ES-I3 (cell line): ENCODE results near the gene POP5.

Experiments used
- H3K36me3 ChIP-seq: 2 replicates; pipeline ENCODE4 v1.6.1; 2013; ENCODE audit warnings: mild to moderate bottlenecking, low read length, control low read depth, moderate library complexity; ENCODE audit not compliant: insufficient read depth
- H3K4me1 ChIP-seq: 2 replicates; pipeline ENCODE4 v1.6.1; 2013; ENCODE audit warnings: mild to moderate bottlenecking, control low read depth, low read length; ENCODE audit not compliant: insufficient read depth
- H3K9ac ChIP-seq: 2 replicates; pipeline ENCODE4 v1.6.1; 2013; ENCODE audit warnings: low read depth, mild to moderate bottlenecking, low read length, moderate library complexity
- H3K9me3 ChIP-seq: 2 replicates; pipeline ENCODE4 v1.6.1; 2013; ENCODE audit warnings: mild to moderate bottlenecking, low read length, moderate library complexity; ENCODE audit not compliant: control insufficient read depth, insufficient read depth

POP5 gene

DNA sequence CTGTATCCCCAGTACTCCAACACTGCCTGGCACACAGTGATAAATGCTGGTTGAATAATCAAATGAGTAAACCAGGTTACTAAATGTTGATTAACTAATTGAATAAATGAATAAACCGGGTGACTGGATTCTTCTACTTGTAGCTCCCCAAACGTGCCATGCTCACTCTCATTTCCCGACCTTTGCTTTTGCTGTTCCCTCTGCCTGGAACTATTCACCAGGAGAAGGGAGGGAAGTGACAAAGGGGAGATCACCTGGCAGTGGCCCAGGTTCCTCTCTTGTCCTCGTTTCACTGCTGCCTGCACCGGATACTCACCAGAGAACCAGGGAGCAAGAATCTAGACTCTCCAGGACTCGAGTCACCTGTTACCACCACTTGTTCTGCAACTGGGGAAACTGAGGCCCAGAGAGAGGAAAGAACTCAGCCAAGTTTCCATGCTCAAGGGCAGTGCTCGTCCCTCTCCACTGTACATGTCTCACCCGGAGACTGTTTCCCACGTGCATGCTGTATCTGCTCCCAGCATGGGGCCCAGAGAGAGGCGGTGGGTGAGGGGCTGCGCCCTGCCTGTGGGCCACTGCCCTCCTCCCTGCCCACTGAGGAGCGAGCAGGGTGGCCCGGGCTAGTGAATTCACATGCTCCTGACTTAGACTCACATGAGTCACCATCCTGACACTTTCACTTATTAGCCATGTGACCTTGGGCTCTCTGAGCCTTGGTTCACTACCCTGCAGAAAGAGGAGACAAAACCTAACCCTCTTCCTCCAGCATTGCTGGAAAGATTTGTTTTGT is 17.7 kb upstream of the POP5 start:
- Histone ChIP-seq H3K9me3 (no peaks in the 10 kb centered on the region), H3K36me3 (no peaks in the 10 kb centered on the region), H3K9ac (no peak overlapping the region), H3K4me1 (peaks cover 34% of the 10 kb centered on the region)

DNA sequence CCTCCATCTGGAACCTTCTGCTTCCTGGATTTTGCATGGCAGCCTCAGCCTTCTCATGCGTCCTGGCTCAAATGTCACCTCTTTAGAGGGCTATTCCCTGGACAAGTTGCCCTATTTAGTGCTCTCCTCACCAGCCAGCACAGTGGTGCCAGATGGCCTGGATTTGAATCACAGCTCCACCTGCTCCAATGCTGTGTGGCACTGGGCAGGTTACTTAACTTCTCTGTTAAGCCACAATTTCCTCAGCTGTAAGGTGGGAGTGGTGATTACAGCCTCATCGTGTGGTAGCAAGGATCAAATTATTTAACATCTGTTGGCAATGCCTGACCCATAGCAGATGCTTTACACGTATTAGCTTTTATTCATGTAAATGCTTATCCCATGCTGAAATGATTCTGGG is 16.7 kb upstream of the POP5 start:
- H3K36me3 ChIP-seq = no peaks in the 10 kb centered on the region
- H3K9me3 ChIP-seq = no peaks in the 10 kb centered on the region
- H3K9ac ChIP-seq = no peak overlapping the region
- peaks cover 33% of the 10 kb centered on the region for H3K4me1 ChIP-seq

DNA sequence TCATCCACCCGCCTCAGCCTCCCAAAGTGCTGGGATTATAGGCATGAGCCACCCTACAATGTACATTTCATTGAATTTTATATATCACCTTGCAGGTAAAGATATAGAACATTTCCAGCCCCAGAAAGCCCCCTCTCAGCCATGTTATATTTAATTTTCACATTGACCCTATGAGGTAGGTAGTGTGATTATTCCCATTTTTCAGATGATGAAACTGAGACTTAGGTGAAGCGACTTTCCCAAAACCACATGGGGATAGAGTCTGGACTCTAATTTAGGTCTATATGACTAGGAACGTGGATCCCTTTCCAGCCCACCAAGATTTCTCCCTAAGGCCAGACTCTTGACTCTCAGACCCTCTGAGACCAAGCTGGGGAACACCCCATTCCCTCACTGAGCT is 15.7 kb upstream of the POP5 start:
- H3K36me3 ChIP-seq = no peaks in the 10 kb centered on the region
- no peaks in the 10 kb centered on the region for H3K9me3 ChIP-seq
- peaks cover 29% of the 10 kb centered on the region for H3K4me1 ChIP-seq
- H3K9ac ChIP-seq = no peak overlapping the region

DNA sequence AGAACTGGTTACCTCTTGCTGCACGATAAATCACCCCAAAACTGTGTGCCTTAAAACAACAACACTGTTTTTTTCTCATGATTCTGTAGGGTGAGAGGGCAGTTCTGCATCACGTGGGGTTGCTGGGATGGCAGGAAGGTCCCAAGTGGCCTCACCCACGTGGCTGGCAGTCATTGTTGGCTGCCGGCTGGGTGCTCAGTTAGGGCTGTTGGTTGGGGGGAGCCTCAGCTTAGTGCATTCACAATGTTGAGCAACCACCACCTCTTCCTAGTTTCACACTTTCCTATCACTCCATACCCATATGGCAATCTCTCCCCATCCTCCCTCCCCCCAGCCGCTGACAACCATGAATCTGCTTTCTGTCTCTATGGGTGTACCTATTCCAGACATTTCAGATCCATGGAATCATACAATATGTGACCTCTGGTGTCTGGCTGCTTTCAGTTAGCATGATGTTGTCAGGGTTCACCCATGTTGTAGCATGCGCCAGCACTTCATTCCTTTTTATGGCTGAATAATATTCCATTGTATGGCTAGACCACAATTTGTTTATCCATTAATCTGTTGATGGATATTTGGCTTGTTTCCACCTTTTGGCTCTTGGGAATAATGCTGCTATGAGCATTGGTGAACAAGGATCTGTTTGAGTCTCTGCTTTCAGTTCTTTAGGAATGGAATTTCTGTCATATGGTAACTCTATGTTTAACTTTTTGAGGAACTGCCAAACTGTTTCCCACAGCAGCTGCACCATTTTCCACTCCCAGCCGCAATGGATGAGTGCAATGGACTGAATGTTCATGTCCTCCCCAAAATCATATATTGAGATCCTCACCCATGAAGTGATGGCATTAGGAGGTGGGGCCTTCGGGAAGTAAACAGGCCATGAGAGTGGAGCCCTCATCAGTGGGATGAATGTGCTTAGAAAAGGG is 11.2 kb upstream of the POP5 start:
- Histone ChIP-seq H3K9ac (no peak overlapping the region), H3K36me3 (no peaks in the 10 kb centered on the region), H3K9me3 (no peaks in the 10 kb centered on the region), H3K4me1 (peaks cover 5% of the 10 kb centered on the region; the same call in 1 of the 2 replicates)

GRCh38 chr12:120590741-120591407 is 9.7 kb upstream of the POP5 start:
- Histone ChIP-seq H3K4me1 (peaks cover 5% of the 10 kb centered on the region; the same call in 1 of the 2 replicates), H3K36me3 (no peaks in the 10 kb centered on the region), H3K9ac (no peak overlapping the region), H3K9me3 (no peaks in the 10 kb centered on the region)

- no peaks in the 10 kb centered on the region for H3K9me3 ChIP-seq
- H3K36me3 ChIP-seq = no peaks in the 10 kb centered on the region
- H3K4me1 ChIP-seq = peaks cover 5% of the 10 kb centered on the region; the same call in 1 of the 2 replicates
- no peak overlapping the region for H3K9ac ChIP-seq
Measured at GRCh38 chr12:120588948-120589930, 8.0 kb upstream of the POP5 start.

DNA sequence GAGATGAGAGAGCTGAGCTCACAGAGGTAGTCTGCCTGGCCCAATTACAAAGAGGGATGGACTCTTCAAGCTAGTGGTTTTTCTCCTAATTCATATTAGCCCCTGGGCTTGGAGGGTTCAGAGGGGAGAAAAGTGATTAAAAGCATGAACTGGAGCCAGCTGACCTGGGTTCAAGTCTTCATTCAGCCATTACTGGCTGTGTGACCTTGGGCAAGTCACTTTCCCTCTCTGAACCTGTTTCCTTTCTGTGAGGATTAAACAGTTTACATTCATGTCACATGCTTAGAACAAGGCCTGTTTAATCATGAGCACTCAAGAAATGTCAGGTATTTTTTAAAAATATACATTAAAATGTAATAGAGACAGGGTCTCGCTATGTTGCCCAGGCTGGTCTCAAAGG is 7.2 kb upstream of the POP5 start:
- Histone ChIP-seq H3K36me3 (no peaks in the 10 kb centered on the region), H3K9me3 (no peaks in the 10 kb centered on the region), H3K9ac (no peak overlapping the region), H3K4me1 (peaks cover 5% of the 10 kb centered on the region; the same call in 1 of the 2 replicates)

- Histone ChIP-seq H3K4me1 (peaks cover 4% of the 10 kb centered on the region; the same call in 1 of the 2 replicates), H3K36me3 (no peaks in the 10 kb centered on the region), H3K9me3 (no peaks in the 10 kb centered on the region), H3K9ac (no peak overlapping the region)
Measured at GRCh38 chr12:120586860-120587259, 5.7 kb upstream of the POP5 start.

DNA sequence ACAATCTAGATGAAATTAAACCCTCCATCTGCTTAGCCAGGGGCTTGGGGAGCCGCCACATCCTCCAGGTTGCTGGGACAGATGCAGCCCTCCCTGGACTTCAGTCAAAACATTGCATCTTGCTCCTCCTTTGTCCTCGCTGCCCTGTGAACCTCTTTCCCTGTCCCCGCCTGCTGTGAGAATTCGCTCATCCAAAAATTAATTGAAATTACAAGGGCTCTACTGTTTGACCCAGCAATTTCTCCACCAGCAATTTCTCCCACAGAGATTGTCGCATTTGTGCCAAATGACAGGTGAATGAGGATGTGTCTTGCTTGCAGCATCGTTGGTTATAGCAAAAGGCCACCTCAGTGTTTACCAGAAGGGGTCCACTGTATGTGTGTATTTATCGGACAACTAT is 5.0 kb upstream of the POP5 start:
- H3K9me3 ChIP-seq = no peaks in the 10 kb centered on the region
- no peaks in the 10 kb centered on the region for H3K36me3 ChIP-seq
- H3K4me1 ChIP-seq = no peaks in the 10 kb centered on the region; the same call in 1 of the 2 replicates
- no peak overlapping the region for H3K9ac ChIP-seq

DNA sequence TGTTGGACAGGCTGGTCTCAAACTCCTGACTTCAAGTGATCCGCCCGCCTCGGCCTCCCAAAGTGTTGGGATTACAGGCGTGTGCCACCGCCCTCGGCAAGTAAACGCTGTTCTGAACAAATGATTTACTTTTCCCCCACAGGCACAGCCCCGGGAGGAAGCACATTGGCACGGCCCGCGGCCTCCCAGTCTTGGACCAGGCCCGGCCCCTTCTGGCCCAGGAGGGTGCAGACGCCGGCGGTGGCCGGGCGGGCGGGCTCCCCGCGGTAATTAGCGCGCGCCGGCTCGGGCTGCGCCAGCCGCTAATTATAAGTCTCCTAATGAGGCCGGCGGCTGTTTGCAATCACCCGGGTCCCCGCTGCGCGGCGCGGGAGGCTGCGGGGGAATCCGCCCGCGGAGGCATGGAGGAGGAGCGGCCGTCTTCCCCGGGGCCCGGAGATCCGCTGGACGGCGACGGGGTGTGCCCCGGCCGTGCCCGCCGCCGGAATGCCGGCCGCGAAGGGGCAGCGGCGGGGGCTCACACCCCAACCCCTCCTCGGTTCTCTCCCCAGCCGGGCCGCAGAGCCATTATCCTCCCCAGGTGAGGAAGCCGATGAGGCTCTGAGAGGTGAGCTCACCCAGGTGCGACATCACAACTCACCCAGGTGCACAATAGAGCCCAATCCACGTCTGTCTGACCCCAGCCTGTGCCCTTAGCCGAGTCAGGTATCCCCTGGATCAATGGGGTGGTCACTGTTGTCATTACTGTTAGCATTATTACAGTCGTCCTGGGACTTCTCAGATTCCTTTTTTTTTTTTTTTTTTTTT is 3.3 kb upstream of the POP5 start:
- Histone ChIP-seq H3K9me3 (no peaks in the 10 kb centered on the region), H3K4me1 (no peaks in the 10 kb centered on the region), H3K9ac (peak overlapping the region; percentile 61), H3K36me3 (peaks cover 3% of the 10 kb centered on the region)

GRCh38 chr12:120583478-120584030 is 2.4 kb upstream of the POP5 start:
- H3K36me3 ChIP-seq = peaks cover 7% of the 10 kb centered on the region
- H3K9me3 ChIP-seq = no peaks in the 10 kb centered on the region
- no peaks in the 10 kb centered on the region for H3K4me1 ChIP-seq
- H3K9ac ChIP-seq = peak overlapping the region; percentile 61; the same call in 1 of the 2 replicates

DNA sequence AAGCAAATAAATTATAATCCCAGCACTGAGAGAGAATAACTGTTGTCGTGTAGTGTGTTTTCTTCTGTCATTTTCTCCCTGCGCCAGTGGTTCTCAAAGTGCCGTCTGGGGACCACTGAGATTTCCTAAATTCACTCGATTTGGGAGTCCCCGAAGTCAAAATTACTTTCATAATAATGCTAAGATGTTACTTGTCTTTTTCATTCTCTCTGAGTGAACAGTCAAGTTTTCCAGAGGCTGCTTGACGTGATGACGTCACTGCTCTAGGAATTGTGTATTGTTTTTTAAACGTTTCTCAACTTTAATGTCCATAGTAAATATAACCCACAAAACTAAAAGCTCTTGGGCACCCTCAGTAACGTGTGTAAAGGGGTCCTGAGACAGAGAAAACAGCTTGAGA is 796 bp upstream of the POP5 start:
- Histone ChIP-seq H3K9ac (peak overlapping the region; percentile 76), H3K36me3 (peaks cover 16% of the 10 kb centered on the region), H3K4me1 (no peaks in the 10 kb centered on the region)

More for the DNA sequence above, 796 bp upstream of the POP5 start:
- H3K9me3 ChIP-seq = no peaks in the 10 kb centered on the region
